Measurements from ENCODE around the gene UBXN11.
"Not testable (repeated sequence)": the region's sequence is repeated elsewhere in the genome, so short reads cannot be mapped to it uniquely, and the experiment has no call there.

Gene UBXN11

GRCh38 chr1:26305667-26306289, 658 bp downstream of the UBXN11 start:
- H3K27me3 ChIP-seq (ENCODE audit: control insufficient read depth, insufficient read depth, low read length): no peaks in the 10 kb centered on the region
- H3K27ac ChIP-seq (ENCODE audit: low read length): no peak overlapping the region
- H3K9me3 ChIP-seq (ENCODE audit: control insufficient read depth, insufficient read depth, low read length): no peaks in the 10 kb centered on the region
- 0 out of 2 replicates have a peak, but pooled peaks cover 1% of the 10 kb centered on the region for H3K4me1 ChIP-seq (ENCODE audit: control insufficient read depth, insufficient read depth, low read length)
- WGBS (ENCODE audit: insufficient coverage, insufficient read length): 100% methylated on average over 2 of the region's 8 CpGs
- no peak for DNase-seq (ENCODE audit: low read depth, low spot score)
- no peaks in the 10 kb centered on the region for H3K36me3 ChIP-seq (ENCODE audit: control insufficient read depth, insufficient read depth, low read length)
- peak overlapping the region; percentile 48; the same call in 1 of the 2 replicates for H3K4me3 ChIP-seq (ENCODE audit: low read length)

- H3K4me3 ChIP-seq (ENCODE audit: low read length): no peak overlapping the region
- no CpG with 5 or more reads among the region's 8 CpGs for WGBS (ENCODE audit: insufficient coverage, insufficient read length)
- no peaks in the 10 kb centered on the region for H3K36me3 ChIP-seq (ENCODE audit: control insufficient read depth, insufficient read depth, low read length)
- no peaks in the 10 kb centered on the region for H3K27me3 ChIP-seq (ENCODE audit: control insufficient read depth, insufficient read depth, low read length)
- 0 out of 2 replicates have a peak, but pooled peaks cover 1% of the 10 kb centered on the region for H3K4me1 ChIP-seq (ENCODE audit: control insufficient read depth, insufficient read depth, low read length)
- H3K27ac ChIP-seq (ENCODE audit: low read length): no peak overlapping the region
- H3K9me3 ChIP-seq (ENCODE audit: control insufficient read depth, insufficient read depth, low read length): no peaks in the 10 kb centered on the region
- DNase-seq (ENCODE audit: low read depth, low spot score): no peak
Observed at GRCh38 chr1:26302733-26303405, 3.6 kb downstream of the UBXN11 start.

- H3K27ac ChIP-seq (ENCODE audit: low read length): no peak overlapping the region
- H3K4me1 ChIP-seq (ENCODE audit: control insufficient read depth, insufficient read depth, low read length): 0 out of 2 replicates have a peak, but pooled peaks cover under 1% of the 10 kb centered on the region
- no peak for DNase-seq (ENCODE audit: low read depth, low spot score)
- no CpG with 5 or more reads among the region's 11 CpGs for WGBS (ENCODE audit: insufficient coverage, insufficient read length)
- H3K27me3 ChIP-seq (ENCODE audit: control insufficient read depth, insufficient read depth, low read length): no peaks in the 10 kb centered on the region
- no peaks in the 10 kb centered on the region for H3K9me3 ChIP-seq (ENCODE audit: control insufficient read depth, insufficient read depth, low read length)
- H3K4me3 ChIP-seq (ENCODE audit: low read length): no peak overlapping the region
- no peaks in the 10 kb centered on the region for H3K36me3 ChIP-seq (ENCODE audit: control insufficient read depth, insufficient read depth, low read length)
Observed at GRCh38 chr1:26300578-26301275, 5.7 kb downstream of the UBXN11 start.

DNA sequence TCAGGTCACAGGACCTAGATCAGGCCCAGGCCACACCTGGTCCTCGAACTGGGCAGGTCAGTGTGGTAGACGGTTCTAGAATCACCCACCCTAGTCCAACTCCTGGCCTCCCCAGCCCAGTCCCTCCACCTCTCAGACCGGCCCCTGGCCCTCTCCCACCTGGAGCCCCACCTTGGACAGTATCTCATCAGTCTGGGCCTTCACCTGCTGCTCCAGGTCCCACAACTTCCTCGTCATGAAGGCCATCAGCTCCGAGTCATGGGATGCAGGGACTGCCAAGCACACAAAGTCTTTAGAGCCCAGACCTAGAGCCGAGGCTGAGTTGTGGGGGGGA, 8.7 kb downstream of the UBXN11 start:
- WGBS (ENCODE audit: insufficient coverage, insufficient read length): no CpG with 5 or more reads among the region's 6 CpGs
- H3K4me1 ChIP-seq (ENCODE audit: control insufficient read depth, insufficient read depth, low read length): no peaks in the 10 kb centered on the region
- H3K36me3 ChIP-seq (ENCODE audit: control insufficient read depth, insufficient read depth, low read length): no peaks in the 10 kb centered on the region
- H3K27me3 ChIP-seq (ENCODE audit: control insufficient read depth, insufficient read depth, low read length): no peaks in the 10 kb centered on the region
- H3K27ac ChIP-seq (ENCODE audit: low read length): no peak overlapping the region
- no peak for DNase-seq (ENCODE audit: low read depth, low spot score)
- no peaks in the 10 kb centered on the region for H3K9me3 ChIP-seq (ENCODE audit: control insufficient read depth, insufficient read depth, low read length)
- H3K4me3 ChIP-seq (ENCODE audit: low read length): no peak overlapping the region

GRCh38 chr1:26297057-26297790, 9.2 kb downstream of the UBXN11 start:
- H3K27ac ChIP-seq (ENCODE audit: low read length): no peak overlapping the region
- WGBS (ENCODE audit: insufficient coverage, insufficient read length): no CpG with 5 or more reads among the region's 12 CpGs

DNA sequence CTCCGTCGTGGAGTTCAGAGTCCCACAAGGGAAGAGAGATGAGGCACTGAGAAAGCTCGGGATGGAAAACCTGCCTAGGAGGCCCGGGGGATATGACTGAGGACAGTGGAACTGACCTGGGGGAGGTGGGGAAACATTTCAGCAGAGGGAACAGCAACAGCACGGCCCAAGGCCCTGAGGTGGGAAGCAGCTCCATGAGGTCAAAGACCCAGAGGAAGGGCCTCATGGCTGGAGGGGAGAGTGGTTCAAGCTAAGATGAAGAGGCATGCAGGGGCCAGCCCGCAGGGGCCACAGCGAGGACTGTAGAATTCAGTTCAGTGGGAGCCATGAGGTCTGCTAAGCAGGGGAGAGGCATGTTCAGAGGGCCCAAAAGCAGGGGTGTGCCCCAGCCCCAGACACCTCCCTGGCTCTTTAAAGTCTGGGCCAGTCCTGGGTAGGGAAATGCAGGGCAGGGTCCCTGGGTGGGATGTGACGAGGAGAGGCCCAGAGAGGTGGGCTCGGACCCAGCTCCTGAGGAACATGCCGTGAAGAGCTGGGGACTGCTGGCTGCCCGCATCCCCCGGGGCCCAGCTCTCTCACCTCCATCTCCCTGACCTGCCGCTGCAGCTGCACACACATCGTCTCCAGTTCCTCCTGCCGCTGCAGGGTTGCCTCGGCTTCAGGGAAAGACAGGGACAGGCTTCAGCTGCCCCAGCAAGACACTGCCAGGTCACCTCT, 9.9 kb downstream of the UBXN11 start:
- Histone ChIP-seq H3K27ac (ENCODE audit: low read length) (no peak overlapping the region), H3K9me3 (ENCODE audit: control insufficient read depth, insufficient read depth, low read length) (no peaks in the 10 kb centered on the region), H3K27me3 (ENCODE audit: control insufficient read depth, insufficient read depth, low read length) (no peaks in the 10 kb centered on the region), H3K4me1 (ENCODE audit: control insufficient read depth, insufficient read depth, low read length) (no peaks in the 10 kb centered on the region; the same call in 1 of the 2 replicates), H3K36me3 (ENCODE audit: control insufficient read depth, insufficient read depth, low read length) (no peaks in the 10 kb centered on the region), H3K4me3 (ENCODE audit: low read length) (no peak overlapping the region)
- no peak for DNase-seq (ENCODE audit: low read depth, low spot score)
- no CpG with 5 or more reads among the region's 16 CpGs for WGBS (ENCODE audit: insufficient coverage, insufficient read length)

More at GRCh38 chr1:26297057-26297790, 9.2 kb downstream of the UBXN11 start:
- no peak for DNase-seq (ENCODE audit: low read depth, low spot score)
- Histone ChIP-seq H3K36me3 (ENCODE audit: control insufficient read depth, insufficient read depth, low read length) (no peaks in the 10 kb centered on the region), H3K27me3 (ENCODE audit: control insufficient read depth, insufficient read depth, low read length) (no peaks in the 10 kb centered on the region), H3K9me3 (ENCODE audit: control insufficient read depth, insufficient read depth, low read length) (no peaks in the 10 kb centered on the region), H3K4me3 (ENCODE audit: low read length) (no peak overlapping the region), H3K4me1 (ENCODE audit: control insufficient read depth, insufficient read depth, low read length) (no peaks in the 10 kb centered on the region)

DNA sequence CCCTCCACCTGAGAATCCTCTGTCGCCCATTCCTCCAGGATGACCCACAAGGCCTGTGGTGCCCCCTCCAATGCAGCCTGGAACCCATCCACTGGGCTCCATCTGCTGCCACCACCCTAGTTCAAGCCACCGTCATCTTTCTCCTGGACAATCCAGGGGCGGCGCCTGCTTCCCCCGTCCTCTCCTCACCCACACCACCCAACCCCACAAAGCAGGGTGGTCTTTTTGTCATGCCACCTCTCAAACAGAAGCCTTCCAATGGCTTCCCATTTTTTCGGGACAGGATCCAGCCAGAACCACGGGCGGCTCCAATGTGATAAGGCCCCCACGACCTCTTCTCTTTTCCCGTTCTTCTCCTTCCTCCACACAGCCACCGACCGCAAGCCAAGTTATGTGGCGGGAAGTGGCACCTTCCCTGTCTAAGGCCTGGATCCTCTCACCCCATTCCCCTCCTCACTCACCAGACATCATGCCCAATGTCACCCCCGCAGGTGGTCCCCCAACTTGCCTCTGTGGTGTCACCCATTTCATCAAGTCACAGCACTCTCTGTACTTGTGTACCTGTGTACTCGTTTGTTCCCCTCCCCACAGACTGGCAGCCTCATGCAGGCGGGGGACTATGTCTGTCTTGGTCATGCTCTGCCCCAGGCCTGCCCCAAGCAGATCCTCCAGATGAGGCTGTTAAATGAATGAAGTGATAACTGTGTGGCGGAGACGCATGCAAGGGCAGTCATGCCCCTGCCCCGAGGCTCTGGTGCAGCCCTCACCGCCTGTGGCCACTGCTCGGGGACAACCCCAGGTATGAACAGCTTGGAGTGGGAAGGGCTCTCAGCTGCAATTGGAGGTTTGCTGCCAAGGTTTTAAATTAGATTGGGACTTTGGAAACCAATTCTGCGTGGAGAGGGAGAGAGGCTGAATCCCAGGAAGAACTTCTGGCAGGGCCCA, 11.0 kb downstream of the UBXN11 start:
- peaks cover 2% of the 10 kb centered on the region; the same call in 1 of the 2 replicates for H3K4me1 ChIP-seq (ENCODE audit: control insufficient read depth, insufficient read depth, low read length)
- H3K9me3 ChIP-seq (ENCODE audit: control insufficient read depth, insufficient read depth, low read length): no peaks in the 10 kb centered on the region
- H3K27ac ChIP-seq (ENCODE audit: low read length): no peak overlapping the region
- no CpG with 5 or more reads among the region's 22 CpGs for WGBS (ENCODE audit: insufficient coverage, insufficient read length)
- no peaks in the 10 kb centered on the region for H3K36me3 ChIP-seq (ENCODE audit: control insufficient read depth, insufficient read depth, low read length)
- H3K27me3 ChIP-seq (ENCODE audit: control insufficient read depth, insufficient read depth, low read length): no peaks in the 10 kb centered on the region
- DNase-seq (ENCODE audit: low read depth, low spot score): no peak
- H3K4me3 ChIP-seq (ENCODE audit: low read length): no peak overlapping the region

DNA sequence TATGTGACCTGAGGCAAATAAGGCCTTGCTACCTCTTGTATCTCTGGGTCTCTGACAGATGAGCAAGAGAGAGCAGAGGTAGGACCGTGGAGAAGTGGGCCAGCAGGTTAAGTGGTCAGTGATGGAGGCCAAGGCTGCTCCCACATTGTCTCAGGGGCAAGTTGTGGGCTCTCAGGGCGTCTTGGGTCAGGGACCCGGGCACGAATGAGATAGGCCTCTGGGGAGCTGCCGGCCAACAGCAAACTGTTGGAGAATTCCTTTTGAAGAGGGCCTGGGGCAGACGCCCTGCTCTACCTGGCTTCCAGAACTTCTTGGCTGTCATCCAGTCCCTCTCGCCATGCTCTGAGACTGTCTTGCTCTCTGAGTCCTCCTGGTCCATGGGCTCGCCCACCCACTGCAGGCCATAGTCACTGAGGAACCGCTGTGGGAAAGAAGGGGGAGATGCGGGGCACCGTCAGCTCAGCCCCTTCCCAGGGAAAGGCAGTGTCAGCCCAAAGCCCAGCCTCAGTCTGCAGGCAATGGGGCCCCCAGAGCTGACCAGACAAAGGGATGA, 12.4 kb downstream of the UBXN11 start:
- Histone ChIP-seq H3K27ac (ENCODE audit: low read length) (no peak overlapping the region), H3K27me3 (ENCODE audit: control insufficient read depth, insufficient read depth, low read length) (no peaks in the 10 kb centered on the region), H3K36me3 (ENCODE audit: control insufficient read depth, insufficient read depth, low read length) (no peaks in the 10 kb centered on the region), H3K9me3 (ENCODE audit: control insufficient read depth, insufficient read depth, low read length) (no peaks in the 10 kb centered on the region), H3K4me3 (ENCODE audit: low read length) (no peak overlapping the region), H3K4me1 (ENCODE audit: control insufficient read depth, insufficient read depth, low read length) (peaks cover 9% of the 10 kb centered on the region)
- no CpG with 5 or more reads among the region's 11 CpGs for WGBS (ENCODE audit: insufficient coverage, insufficient read length)
- DNase-seq (ENCODE audit: low read depth, low spot score): no peak

DNA sequence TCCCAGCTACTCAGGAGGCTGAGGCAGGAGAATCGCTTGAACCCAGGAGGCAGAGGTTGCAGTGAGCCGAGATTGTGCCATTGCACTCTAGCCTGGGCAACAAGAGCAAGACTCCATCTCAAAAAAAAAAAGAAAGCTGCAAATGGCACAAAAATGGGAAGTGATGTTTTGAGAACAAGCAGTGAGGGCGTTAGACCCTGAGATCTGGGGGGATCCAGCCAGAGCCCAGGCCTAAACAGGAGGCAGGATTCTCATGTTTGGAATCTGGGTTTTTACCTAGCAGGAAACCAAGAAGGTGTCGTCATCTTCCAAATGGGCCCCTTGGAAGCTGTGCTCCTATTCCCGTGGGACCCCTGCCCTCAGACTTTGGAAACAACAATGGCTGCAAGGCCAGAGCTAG, 13.7 kb downstream of the UBXN11 start:
- H3K9me3 ChIP-seq (ENCODE audit: control insufficient read depth, insufficient read depth, low read length); H3K27me3 ChIP-seq (ENCODE audit: control insufficient read depth, insufficient read depth, low read length); DNase-seq (ENCODE audit: low read depth, low spot score); H3K36me3 ChIP-seq (ENCODE audit: control insufficient read depth, insufficient read depth, low read length); H3K4me3 ChIP-seq (ENCODE audit: low read length); H3K4me1 ChIP-seq (ENCODE audit: control insufficient read depth, insufficient read depth, low read length); H3K27ac ChIP-seq (ENCODE audit: low read length): not testable (repeated sequence)
- WGBS (ENCODE audit: insufficient coverage, insufficient read length): no CpG with 5 or more reads among the region's 5 CpGs
